HEK293T (cell line): ENCODE measurements around the gene COLEC11.

Source experiments
- ARNT ChIP-seq: fragments of 450-650 bp; IDR thresholded peaks from 2 replicates; pipeline ENCODE4 v1.6.1; 2017; ENCODE audit warnings: mild to moderate bottlenecking
- CTBP1 ChIP-seq: fragments of 450-650 bp; IDR thresholded peaks from 2 replicates; pipeline ENCODE4 v1.6.1; 2016; ENCODE audit warnings: borderline replicate concordance
- ELF4 ChIP-seq: fragments of 450-650 bp; IDR thresholded peaks from 2 replicates; pipeline ENCODE4 v1.6.1; 2017; ENCODE audit warnings: antibody characterized with exemption
- FOXA1 ChIP-seq: fragments of 450-650 bp; IDR thresholded peaks from 2 replicates; pipeline ENCODE4 v1.6.1; 2016; ENCODE audit warnings: mild to moderate bottlenecking
- FOXM1 ChIP-seq: fragments of 450-650 bp; IDR thresholded peaks from 2 replicates; pipeline ENCODE4 v1.6.1; 2017; ENCODE audit warnings: mild to moderate bottlenecking, borderline replicate concordance
- L3MBTL2 ChIP-seq: fragments of 450-650 bp; conservative IDR thresholded peaks from 2 replicates; pipeline ENCODE4 v1.6.1; 2016; ENCODE audit warnings: mild to moderate bottlenecking
- LEF1 ChIP-seq: fragments of 450-650 bp; IDR thresholded peaks from 2 replicates; pipeline ENCODE4 v1.6.1; 2017; ENCODE audit warnings: mild to moderate bottlenecking, borderline replicate concordance
- PKNOX1 ChIP-seq: fragments of 450-650 bp; IDR thresholded peaks from 2 replicates; pipeline ENCODE4 v1.6.1; 2016
- SP1 ChIP-seq: fragments of 450-650 bp; IDR thresholded peaks from 2 replicates; pipeline ENCODE4 v1.6.1; 2017
- SUZ12 ChIP-seq: fragments of 450-650 bp; IDR thresholded peaks from 2 replicates; pipeline ENCODE4 v1.6.1; 2016; ENCODE audit warnings: mild to moderate bottlenecking
- TARDBP ChIP-seq: fragments of 450-650 bp; IDR thresholded peaks from 2 replicates; pipeline ENCODE4 v1.6.1; 2016
- ZNF384 ChIP-seq: fragments of 450-650 bp; IDR thresholded peaks from 2 replicates; pipeline ENCODE4 v1.6.1; 2016

- no peak for TF ChIP-seq ELF4
- TF ChIP-seq L3MBTL2, result no peak
- no peak for TF ChIP-seq FOXA1
- no peak for TF ChIP-seq SP1
- TF ChIP-seq ARNT, result no peak
- TF ChIP-seq PKNOX1, result no peak
- TF ChIP-seq SUZ12, result no peak
- TF ChIP-seq CTBP1, result no peak
- TF ChIP-seq FOXM1, result no peak
- TF ChIP-seq LEF1, result no peak
- no peak for TF ChIP-seq TARDBP
- no peak for TF ChIP-seq ZNF384
Observed at GRCh38 chr2:3608373-3609278, 13.7 kb downstream of the COLEC11 start.
